Neural cell (in vitro differentiated cells): Measurements from ENCODE around the gene LAMA5.

Experiments
- REST ChIP-seq: IDR thresholded peaks from 2 replicates; pipeline ENCODE4 v1.6.1; 2012; ENCODE audit warnings: borderline replicate concordance
- TF ChIP-seq, protein P1 (sequence below): fragments of 450-650 bp; IDR thresholded peaks from 2 replicates; pipeline ENCODE4 v1.5.1; 2014; ENCODE audit warnings: antibody characterized with exemption, mild to moderate bottlenecking, moderate library complexity; ENCODE audit not compliant: poor library complexity, severe bottlenecking

DNA sequence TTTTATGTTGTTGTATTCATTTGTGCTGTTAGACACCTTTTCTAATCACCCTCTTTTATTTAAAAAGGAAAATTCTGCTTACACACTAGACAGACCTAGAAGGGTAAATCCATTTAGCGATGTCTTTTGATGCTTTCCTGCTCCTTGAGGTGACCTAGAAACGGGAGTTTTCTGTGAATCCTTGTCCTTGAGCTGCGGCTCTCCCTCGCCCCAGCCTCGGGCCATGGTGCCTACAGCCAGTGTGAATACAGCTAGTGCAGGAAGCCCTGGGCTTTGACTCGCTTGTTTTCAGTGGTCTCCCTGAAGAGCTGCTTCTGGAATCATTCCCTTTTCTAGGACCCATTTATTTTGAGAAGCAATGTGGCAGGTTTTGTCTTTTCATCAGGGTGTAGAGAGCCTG lies 82.0 kb downstream of the LAMA5 start:
- TF ChIP-seq, protein P1, sequence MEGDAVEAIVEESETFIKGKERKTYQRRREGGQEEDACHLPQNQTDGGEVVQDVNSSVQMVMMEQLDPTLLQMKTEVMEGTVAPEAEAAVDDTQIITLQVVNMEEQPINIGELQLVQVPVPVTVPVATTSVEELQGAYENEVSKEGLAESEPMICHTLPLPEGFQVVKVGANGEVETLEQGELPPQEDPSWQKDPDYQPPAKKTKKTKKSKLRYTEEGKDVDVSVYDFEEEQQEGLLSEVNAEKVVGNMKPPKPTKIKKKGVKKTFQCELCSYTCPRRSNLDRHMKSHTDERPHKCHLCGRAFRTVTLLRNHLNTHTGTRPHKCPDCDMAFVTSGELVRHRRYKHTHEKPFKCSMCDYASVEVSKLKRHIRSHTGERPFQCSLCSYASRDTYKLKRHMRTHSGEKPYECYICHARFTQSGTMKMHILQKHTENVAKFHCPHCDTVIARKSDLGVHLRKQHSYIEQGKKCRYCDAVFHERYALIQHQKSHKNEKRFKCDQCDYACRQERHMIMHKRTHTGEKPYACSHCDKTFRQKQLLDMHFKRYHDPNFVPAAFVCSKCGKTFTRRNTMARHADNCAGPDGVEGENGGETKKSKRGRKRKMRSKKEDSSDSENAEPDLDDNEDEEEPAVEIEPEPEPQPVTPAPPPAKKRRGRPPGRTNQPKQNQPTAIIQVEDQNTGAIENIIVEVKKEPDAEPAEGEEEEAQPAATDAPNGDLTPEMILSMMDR, result no peak
- no peak for TF ChIP-seq REST
